Measurements from ENCODE around the gene HMGXB3. TPM values are rescaled to one million over a fixed set of nuclear protein-coding genes. Genes with fewer than 3 reads are reported as not detected.
A peak's percentile ranks its signal among the peaks of the same experiment; 100 is the strongest.
"Not testable (repeated sequence)": the region's sequence is repeated elsewhere in the genome, so short reads cannot be mapped to it uniquely, and the experiment has no call there.

HMGXB3 gene
- total RNA-seq, 2 donors from 2014 or later = 32.2 to 34.6 TPM

DNA sequence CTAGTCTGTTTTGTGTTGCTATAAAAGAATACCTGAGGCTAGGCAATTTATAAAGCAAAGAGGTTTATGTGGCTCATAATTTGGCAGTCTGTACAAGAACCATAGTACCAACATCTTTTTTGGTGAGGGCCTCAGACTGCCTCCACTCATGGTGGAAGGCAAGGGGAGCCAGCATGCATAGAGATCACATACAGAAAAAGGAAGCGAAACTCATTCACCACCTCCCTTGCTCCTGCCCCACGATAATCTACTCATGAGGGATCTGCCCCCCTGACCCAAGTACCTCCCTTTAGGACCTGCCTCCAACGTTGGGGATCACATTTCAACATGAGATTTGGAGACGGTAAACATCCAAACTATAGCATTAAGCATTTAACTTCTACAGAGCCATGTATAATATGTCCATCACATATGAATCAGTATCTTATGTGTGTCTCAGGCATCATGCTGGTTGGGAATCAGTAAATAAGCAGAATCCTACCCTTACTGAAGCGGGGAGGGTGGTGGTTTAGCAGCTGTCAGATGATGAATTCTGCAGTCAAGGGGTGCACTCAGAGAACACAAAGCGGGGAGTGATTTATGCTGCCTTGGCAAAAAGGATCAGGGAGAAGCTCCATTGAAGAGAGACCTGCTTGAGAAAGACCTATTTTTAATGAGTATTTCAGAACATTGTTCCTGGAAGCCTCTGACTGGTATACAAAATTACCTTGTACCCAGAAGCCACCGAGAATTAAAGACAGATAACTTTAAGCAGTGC, 34.8 kb downstream of the HMGXB3 start:
- Mint-ChIP-seq H3K4me1 (ENCODE audit: low read depth) (no peaks in the 10 kb centered on the region), H3K36me3 (ENCODE audit: insufficient read depth in 2 of 2) (peaks cover 5 to 15% of the 10 kb centered on the region in 2 donors), H3K27me3 (ENCODE audit: low read depth) (no peaks in the 10 kb centered on the region), H3K9me3 (no peaks in the 10 kb centered on the region), H3K27ac (no peak overlapping the region), H3K4me3 (no peak overlapping the region)
- no peak for ATAC-seq (replicated peaks in 1 of 2)
- DNase-seq = no peak

DNA sequence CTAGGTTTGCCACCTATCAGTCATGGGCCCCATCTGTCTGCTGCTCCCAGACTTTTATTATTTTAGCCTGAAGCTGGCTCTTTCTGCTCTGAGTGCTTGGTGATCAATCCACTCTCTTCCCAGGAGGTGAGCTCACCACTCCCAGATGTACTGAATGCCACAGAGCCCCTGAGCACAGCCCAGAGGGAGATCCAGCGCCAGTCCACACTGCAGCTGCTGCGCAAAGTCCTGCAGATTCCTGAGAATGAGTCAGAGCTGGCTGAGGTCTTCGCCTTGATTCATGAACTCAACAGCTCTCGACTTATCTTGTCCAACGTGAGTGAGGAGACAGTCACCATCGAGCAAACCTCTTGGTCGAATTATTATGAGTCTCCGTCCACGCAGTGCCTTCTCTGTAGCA, 36.0 kb downstream of the HMGXB3 start:
- Mint-ChIP-seq H3K9me3 (no peaks in the 10 kb centered on the region), H3K4me3 (no peak overlapping the region), H3K27me3 (ENCODE audit: low read depth) (no peaks in the 10 kb centered on the region), H3K4me1 (ENCODE audit: low read depth) (no peaks in the 10 kb centered on the region), H3K27ac (no peak overlapping the region), H3K36me3 (ENCODE audit: insufficient read depth in 2 of 2) (peaks cover 5 to 12% of the 10 kb centered on the region in 2 donors)
- ATAC-seq (replicated peaks in 1 of 2) = no peak
- DNase-seq = no peak

DNA sequence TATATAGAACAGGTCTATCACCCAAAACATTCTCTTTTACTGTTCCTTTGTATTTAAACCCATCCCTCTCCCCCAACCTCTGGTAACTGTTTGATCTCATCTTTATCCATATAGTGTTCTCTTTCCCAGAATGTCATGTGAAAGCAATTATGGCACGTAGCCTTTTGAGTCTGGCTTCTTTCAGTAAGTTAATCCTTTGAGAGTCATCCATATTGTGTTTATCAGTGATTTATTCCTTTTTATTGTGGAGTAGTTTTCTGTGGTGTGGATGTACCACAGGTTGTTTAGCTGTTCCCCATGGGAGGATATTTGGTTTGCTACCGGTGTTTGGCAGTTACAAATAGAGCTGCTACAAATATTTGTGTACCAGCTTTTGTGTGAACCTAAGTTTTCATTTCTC, 38.0 kb downstream of the HMGXB3 start:
- H3K9me3 Mint-ChIP-seq = no peaks in the 10 kb centered on the region
- H3K36me3 Mint-ChIP-seq (ENCODE audit: insufficient read depth in 2 of 2) = peaks cover 3 to 5% of the 10 kb centered on the region in 2 donors
- no peaks in the 10 kb centered on the region for H3K27me3 Mint-ChIP-seq (ENCODE audit: low read depth)
- ATAC-seq (replicated peaks in 1 of 2) = no peak
- DNase-seq = no peak
- no peak overlapping the region for H3K27ac Mint-ChIP-seq
- H3K4me3 Mint-ChIP-seq = no peak overlapping the region
- H3K4me1 Mint-ChIP-seq (ENCODE audit: low read depth) = no peaks in the 10 kb centered on the region

DNA sequence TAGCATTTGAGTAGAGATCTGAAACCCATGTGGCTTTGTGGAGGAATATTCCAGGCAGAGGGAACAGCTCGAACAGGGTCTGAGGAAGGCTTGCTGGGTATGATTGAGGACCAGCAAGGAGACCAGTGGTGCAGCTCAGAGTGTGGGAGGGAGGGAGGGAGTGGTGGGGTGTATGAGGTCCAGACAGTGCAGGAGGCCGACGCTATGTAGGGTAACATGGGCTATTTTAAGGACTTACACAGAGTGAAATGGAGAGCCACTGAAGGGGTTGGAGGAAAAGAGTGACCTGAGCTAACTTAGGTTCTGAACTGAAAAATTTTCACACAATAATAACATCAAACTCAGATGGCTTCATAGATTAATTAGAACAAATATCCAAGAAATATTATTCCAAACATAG, 41.9 kb downstream of the HMGXB3 start:
- Mint-ChIP-seq H3K9me3 (no peaks in the 10 kb centered on the region), H3K27ac (no peak overlapping the region), H3K27me3 (ENCODE audit: low read depth) (no peaks in the 10 kb centered on the region), H3K4me3 (no peak overlapping the region), H3K36me3 (ENCODE audit: insufficient read depth in 2 of 2) (peaks cover 3 to 5% of the 10 kb centered on the region in 2 donors), H3K4me1 (ENCODE audit: low read depth) (no peaks in the 10 kb centered on the region)
- ATAC-seq (replicated peaks in 1 of 2) (no peak), DNase-seq (no peak)

DNA sequence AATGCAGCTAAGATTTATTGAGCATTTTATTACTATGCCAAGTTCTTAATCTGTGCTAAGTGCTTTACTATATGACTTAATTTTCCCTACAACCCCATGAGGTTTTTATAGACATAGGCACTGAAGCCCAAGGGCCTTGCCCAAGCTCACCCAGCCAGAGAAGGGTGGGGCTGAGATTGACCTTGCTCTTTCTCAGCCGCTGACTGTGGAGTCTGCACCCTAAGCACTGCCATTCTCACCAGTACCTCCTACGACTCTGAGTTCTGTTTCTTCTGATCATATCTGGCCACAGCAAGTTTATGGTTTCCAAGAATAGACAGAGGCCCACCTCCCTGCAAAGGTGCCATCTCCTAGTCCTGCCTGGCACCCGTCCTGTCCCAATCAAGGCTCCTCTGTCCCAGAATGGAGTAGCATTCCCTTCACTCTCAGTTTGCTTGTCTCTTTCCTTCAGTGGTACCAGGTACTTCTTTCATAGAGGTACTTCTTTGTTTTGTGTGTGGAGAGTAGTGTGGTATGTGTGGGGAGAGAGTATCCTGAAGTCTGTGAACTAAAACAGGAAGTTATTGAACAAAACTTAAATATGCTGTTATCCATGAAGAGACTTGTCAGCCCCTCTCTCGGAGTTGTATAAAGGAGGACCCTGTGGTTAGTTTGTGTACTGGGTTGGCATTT, 43.3 kb downstream of the HMGXB3 start:
- Mint-ChIP-seq H3K4me1 (ENCODE audit: low read depth) (no peaks in the 10 kb centered on the region), H3K27ac (peak overlapping the region; percentile 18), H3K9me3 (no peaks in the 10 kb centered on the region), H3K36me3 (ENCODE audit: insufficient read depth in 2 of 2) (peaks cover 6 to 9% of the 10 kb centered on the region in 2 donors), H3K4me3 (no peak overlapping the region), H3K27me3 (ENCODE audit: low read depth) (no peaks in the 10 kb centered on the region)
- DNase-seq = no peak
- peak in 1 of 2 donors; percentile 38 for ATAC-seq (replicated peaks in 1 of 2)

DNA sequence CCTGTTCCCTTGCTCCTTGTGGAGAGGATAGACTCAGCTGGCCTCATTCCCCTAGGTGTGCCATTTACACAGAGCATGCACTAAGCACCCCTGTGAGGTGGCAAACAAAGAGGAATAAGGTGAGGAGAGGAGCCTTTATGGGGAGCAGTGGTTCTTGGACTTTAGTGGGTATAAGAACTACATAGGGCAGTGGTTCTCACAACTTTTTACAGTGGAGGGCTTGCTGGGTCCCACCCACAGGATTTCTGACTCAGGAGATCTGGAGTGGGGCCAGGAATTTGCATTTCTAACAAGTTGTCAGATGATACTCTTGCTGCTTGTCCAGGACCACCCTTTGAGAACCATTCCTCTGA, 43.8 kb downstream of the HMGXB3 start:
- no peaks in the 10 kb centered on the region for H3K4me1 Mint-ChIP-seq (ENCODE audit: low read depth)
- H3K36me3 Mint-ChIP-seq (ENCODE audit: insufficient read depth in 2 of 2) = peaks cover 8 to 14% of the 10 kb centered on the region in 2 donors

DNA sequence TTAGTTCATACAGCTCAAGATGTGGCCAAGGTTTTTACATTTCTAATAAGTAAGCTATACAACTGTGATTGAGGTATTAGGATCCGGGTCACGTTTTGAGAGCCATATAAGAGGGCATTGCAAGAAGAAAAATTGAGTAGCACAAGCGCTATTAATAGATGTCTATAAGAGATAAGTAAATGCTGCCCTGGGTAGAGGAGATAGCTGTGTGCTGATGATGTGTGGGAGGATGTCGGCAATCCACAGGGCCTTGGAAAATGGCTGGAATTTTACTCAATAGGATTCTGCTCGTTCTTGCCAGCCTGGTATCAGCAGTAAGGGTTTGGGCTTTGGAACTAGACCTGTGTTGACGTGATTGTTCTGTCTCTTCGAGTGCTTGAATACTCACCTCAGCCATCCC, 44.2 kb downstream of the HMGXB3 start:
- H3K4me1 Mint-ChIP-seq (ENCODE audit: low read depth) = no peaks in the 10 kb centered on the region
- H3K36me3 Mint-ChIP-seq (ENCODE audit: insufficient read depth in 2 of 2) = peaks cover 8 to 15% of the 10 kb centered on the region in 2 donors
- no peaks in the 10 kb centered on the region for H3K9me3 Mint-ChIP-seq
- no peak overlapping the region for H3K4me3 Mint-ChIP-seq
- DNase-seq = no peak
- no peak for ATAC-seq (replicated peaks in 1 of 2)
- peak overlapping the region; percentile 35 for H3K27ac Mint-ChIP-seq
- H3K27me3 Mint-ChIP-seq (ENCODE audit: low read depth) = no peaks in the 10 kb centered on the region

More for the DNA sequence above, 43.8 kb downstream of the HMGXB3 start:
- DNase-seq = no peak
- no peaks in the 10 kb centered on the region for H3K27me3 Mint-ChIP-seq (ENCODE audit: low read depth)
- H3K4me3 Mint-ChIP-seq = no peak overlapping the region
- no peak overlapping the region for H3K27ac Mint-ChIP-seq
- no peaks in the 10 kb centered on the region for H3K9me3 Mint-ChIP-seq
- no peak for ATAC-seq (replicated peaks in 1 of 2)

DNA sequence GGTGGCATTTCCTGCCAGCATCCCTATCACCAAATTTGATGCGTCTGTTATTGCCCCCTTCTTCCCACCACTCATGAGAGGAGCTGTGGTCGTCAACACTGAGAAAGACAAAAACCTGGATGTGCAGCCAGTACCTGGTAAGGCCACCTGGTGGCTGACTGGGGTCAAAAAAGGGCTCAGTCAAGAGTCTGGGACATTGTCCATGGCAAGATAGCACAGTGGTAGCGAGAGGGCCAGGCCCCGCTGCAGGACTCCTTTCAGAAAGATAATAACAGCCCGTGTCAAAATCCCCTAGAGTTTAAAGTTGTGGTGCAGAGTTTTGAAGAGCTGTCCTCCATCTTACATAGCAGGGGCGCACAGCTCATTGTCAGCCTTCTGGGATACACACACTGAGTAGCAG, 45.0 kb downstream of the HMGXB3 start:
- ATAC-seq (replicated peaks in 1 of 2) (no peak), DNase-seq (no peak)
- Mint-ChIP-seq H3K9me3 (no peaks in the 10 kb centered on the region), H3K27me3 (ENCODE audit: low read depth) (no peaks in the 10 kb centered on the region), H3K27ac (no peak overlapping the region), H3K36me3 (ENCODE audit: insufficient read depth in 2 of 2) (peaks cover 8 to 17% of the 10 kb centered on the region in 2 donors), H3K4me1 (ENCODE audit: low read depth) (no peaks in the 10 kb centered on the region), H3K4me3 (no peak overlapping the region)

DNA sequence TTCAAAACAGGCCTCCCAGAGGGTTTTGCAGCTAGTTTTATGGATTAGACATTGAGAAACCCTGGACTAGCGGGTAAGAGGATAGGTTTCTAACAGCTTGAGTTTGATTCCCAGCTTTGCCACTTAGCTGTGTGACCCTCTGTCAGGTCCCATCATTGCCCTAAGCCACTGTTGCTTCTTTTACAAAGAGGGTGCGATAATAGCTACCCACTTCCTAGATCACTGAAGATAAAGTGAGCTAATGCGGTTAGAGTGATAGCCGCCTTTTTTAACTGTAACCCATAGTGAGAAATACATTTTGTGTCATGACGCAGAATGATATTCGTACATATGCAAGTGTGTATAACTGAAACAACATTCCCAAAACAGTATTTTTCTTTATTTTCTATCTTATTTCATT, 45.5 kb downstream of the HMGXB3 start:
- Mint-ChIP-seq H3K4me1 (ENCODE audit: low read depth) (no peaks in the 10 kb centered on the region), H3K27me3 (ENCODE audit: low read depth) (no peaks in the 10 kb centered on the region), H3K9me3 (no peaks in the 10 kb centered on the region), H3K27ac (no peak overlapping the region), H3K36me3 (ENCODE audit: insufficient read depth in 2 of 2) (peaks cover 9 to 17% of the 10 kb centered on the region in 2 donors), H3K4me3 (no peak overlapping the region)
- DNase-seq (no peak), ATAC-seq (replicated peaks in 1 of 2) (peak in 1 of 2 donors; percentile 52)

DNA sequence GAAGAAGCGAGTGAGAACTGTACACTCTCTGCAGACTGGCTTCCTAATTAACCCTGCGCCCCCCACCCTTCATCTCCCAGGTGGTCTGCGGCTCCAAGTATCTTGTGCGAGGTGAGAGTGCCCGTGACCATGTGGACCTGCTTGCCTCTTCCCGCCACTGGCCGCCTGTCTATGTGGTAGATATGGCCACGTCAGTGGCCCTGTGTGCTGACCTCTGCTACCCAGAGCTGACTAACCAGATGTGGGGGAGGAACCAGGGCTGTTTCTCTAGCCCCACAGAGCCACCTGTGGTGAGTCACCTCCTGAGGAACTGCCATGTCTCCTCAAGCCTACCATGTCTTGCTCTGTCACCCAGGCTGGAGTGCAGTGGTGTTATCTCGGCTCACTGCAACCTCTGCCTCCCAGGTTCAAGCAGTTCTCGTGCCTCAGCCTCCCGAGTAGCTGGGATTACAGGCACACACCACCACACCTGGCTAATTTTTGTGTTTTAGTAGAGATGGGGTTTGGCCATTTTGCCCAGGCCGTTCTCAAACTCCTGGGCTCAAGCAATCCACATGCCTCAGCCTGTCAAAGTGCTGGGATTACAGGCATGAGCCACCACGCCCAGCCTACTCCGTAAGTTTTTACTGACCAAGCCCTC, 49.8 kb downstream of the HMGXB3 start:
- not testable (repeated sequence) for H3K4me3 Mint-ChIP-seq; H3K27me3 Mint-ChIP-seq (ENCODE audit: low read depth); H3K9me3 Mint-ChIP-seq; H3K27ac Mint-ChIP-seq; DNase-seq
- Mint-ChIP-seq H3K36me3 (ENCODE audit: insufficient read depth in 2 of 2) (peaks cover 6 to 23% of the 10 kb centered on the region in 2 donors), H3K4me1 (ENCODE audit: low read depth) (peaks cover 10% of the 10 kb centered on the region)
- ATAC-seq (replicated peaks in 1 of 2) = peak; percentile 38 to 52

DNA sequence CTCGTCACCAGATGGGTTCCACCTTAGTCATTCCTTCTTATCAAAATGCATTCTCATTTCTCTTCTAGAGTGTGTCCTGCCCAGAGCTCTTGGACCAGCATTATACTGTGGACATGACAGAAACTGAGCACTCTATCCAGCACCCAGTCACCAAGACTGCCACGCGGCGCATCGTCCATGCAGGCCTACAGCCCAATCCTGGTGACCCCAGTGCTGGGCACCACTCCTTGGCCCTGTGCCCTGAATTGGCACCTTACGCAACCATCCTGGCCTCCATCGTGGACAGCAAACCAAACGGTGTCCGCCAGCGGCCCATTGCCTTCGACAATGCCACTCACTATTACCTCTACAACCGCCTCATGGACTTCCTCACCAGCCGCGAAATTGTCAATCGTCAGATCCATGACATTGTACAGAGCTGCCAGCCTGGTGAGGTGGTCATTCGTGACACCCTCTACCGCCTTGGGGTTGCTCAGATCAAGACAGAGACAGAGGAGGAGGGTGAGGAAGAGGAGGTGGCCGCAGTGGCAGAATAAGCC, 51.2 kb downstream of the HMGXB3 start:
- DNase-seq = no peak
- peaks cover 10% of the 10 kb centered on the region for H3K4me1 Mint-ChIP-seq (ENCODE audit: low read depth)
- no peak overlapping the region for H3K27ac Mint-ChIP-seq
- peaks cover 6 to 23% of the 10 kb centered on the region in 2 donors for H3K36me3 Mint-ChIP-seq (ENCODE audit: insufficient read depth in 2 of 2)
- H3K4me3 Mint-ChIP-seq = no peak overlapping the region
- H3K9me3 Mint-ChIP-seq = no peaks in the 10 kb centered on the region
- no peak for ATAC-seq (replicated peaks in 1 of 2)
- no peaks in the 10 kb centered on the region for H3K27me3 Mint-ChIP-seq (ENCODE audit: low read depth)

DNA sequence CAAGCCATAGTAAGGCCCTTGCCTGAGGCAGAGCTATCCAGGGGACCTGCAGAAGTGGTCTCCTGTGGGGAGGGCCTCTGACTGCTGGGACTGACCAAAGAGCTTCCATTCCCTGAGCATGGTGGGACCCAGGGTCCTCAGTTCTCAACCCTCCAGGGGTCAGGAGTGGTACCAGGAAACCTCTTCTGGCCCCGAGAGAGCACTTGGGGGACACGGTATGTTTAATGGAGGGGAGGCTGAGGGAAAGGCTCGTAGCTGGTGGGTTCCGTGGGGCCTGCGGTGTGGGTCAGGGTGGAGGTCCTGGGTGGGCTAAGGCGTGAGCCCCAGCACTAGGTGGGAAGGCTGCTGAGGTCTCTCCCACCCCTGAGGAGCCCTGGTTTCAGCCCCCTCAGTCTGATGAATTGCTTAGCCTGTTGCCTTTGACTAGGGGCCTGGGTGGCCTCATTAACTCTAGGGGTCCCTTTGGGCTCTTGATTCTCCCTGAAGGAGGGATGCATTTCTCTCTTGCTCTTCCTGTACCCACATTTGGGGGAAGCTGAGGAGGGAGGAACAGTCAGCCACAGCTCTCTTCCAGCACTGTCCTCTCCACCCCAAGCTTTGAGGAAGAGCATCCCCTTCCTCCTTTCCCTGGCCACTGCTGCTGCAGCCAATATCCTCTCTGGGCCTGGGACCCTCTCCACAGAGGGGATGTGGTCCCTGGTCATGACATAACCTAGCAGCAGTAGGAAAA, 51.9 kb downstream of the HMGXB3 start:
- H3K4me1 Mint-ChIP-seq (ENCODE audit: low read depth) = peaks cover 10% of the 10 kb centered on the region
- peak overlapping the region; percentile 20 for H3K27ac Mint-ChIP-seq
- no peaks in the 10 kb centered on the region for H3K27me3 Mint-ChIP-seq (ENCODE audit: low read depth)
- no peak overlapping the region for H3K4me3 Mint-ChIP-seq
- DNase-seq (no peak), ATAC-seq (replicated peaks in 1 of 2) (no peak)
- H3K9me3 Mint-ChIP-seq = no peaks in the 10 kb centered on the region
- H3K36me3 Mint-ChIP-seq (ENCODE audit: insufficient read depth in 2 of 2) = peaks cover 6 to 23% of the 10 kb centered on the region in 2 donors
